T-helper 1 cell treated with Interleukin-12 subunit alpha and Interleukin-12 subunit beta and Interleukin-4 antibody, amounts not matched to agents 30 μg/mL and 1 μg/mL, for 36 hours (primary cell): ENCODE data around the gene SMARCC2.

Source experiments
- H3K27ac Mint-ChIP-seq: one replicate; pipeline ENCODE4 v1.8.0; 2021; ENCODE audit warnings: mild to moderate bottlenecking, mixed read lengths
- H3K27me3 Mint-ChIP-seq: one replicate; pipeline ENCODE4 v1.8.0; 2021; ENCODE audit warnings: low read depth, mixed read lengths
- H3K36me3 Mint-ChIP-seq: one replicate; pipeline ENCODE4 v1.8.0; 2021; ENCODE audit warnings: low read depth, mixed read lengths
- H3K4me1 Mint-ChIP-seq: one replicate; pipeline ENCODE4 v1.8.0; 2021; ENCODE audit warnings: low read depth, mixed read lengths
- H3K4me3 Mint-ChIP-seq: one replicate; pipeline ENCODE4 v1.8.0; 2021; ENCODE audit warnings: mild to moderate bottlenecking, moderate library complexity, mixed read lengths
- H3K9me3 Mint-ChIP-seq: one replicate; pipeline ENCODE4 v1.8.0; 2021; ENCODE audit warnings: mixed read lengths

The SMARCC2 gene

DNA sequence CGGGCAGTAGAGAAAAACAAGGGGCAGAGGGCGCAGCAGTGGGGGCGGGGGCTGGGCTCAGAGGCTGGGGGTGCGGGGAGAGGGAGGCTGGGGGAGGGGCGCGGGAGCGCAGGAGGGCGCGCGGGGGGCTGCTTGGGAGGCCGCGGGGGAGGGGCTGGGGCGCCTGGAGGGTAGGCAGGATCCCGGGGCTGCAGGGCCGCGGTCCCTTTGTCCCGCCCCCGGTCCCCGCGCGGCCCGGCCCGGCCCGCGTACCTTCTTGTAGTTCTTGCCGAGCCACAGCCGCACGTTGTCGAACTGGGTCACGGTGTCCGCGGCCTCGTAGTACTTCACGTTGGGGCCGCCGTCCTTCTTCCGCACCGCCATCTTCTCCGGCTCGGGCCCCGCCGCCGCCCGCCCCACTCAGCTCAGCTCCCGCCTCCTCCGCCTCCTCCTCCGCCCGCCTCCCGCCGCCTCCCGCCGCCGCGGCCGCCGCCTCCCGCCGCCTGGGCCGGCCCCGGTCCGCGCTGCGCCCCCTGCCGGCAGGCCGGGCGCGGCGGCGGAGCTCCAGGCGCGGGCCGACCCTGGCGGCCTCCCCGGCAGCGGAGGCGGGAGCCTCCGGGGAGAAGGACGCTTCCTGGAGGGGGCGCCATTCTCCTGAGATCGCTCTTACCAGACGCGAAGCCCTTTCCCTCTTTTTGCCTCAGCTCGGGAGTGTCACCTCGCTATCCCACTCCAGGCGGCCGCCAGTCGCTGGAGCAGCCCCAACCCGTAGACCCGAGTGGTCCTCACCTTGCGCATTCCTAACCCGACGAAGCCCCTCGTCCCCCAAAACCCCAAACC is at the start of gene SMARCC2:
Gene SMARCC2 (minus strand): TSS at position 385 of the 819 bp plus-strand sequence. CDS start 22 bp downstream, at position 363.
- peak within 1 kb of the TSS; percentile 98 for H3K4me3 Mint-ChIP-seq
- H3K27me3 Mint-ChIP-seq = no peaks in the 10 kb centered on the region
- no peaks in the 10 kb centered on the region for H3K9me3 Mint-ChIP-seq
- H3K4me1 Mint-ChIP-seq = peaks cover 46% of the 10 kb centered on the region
- peak within 1 kb of the TSS; percentile 99 for H3K27ac Mint-ChIP-seq
- H3K36me3 Mint-ChIP-seq = peaks cover 21% of the 10 kb centered on the region

- Mint-ChIP-seq H3K27ac (no peak overlapping the region), H3K4me1 (no peaks in the 10 kb centered on the region), H3K36me3 (peaks cover 14% of the 10 kb centered on the region), H3K4me3 (no peak overlapping the region), H3K27me3 (no peaks in the 10 kb centered on the region), H3K9me3 (no peaks in the 10 kb centered on the region)
Measured at GRCh38 chr12:56237552-56237951, 48.3 kb upstream of the SMARCC2 start.

DNA sequence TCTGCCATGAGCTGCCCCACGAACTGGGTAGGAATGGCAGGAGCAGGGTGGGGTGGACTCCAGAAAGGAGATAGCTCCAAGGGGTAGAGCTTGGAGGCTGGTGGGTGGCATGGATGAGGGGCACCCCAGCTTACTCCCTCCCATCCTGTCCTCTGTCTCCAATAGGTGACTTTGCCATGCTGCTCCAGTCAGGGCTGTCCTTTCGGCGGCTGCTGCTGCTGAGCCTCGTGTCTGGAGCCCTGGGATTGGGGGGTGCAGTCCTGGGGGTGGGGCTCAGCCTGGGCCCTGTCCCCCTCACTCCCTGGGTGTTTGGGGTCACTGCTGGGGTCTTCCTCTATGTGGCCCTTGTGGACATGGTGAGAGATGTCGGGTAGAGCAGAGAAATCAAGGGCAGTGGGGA is 47.7 kb upstream of the SMARCC2 start:
- Mint-ChIP-seq H3K36me3 (peaks cover 11% of the 10 kb centered on the region), H3K4me3 (no peak overlapping the region), H3K9me3 (no peaks in the 10 kb centered on the region), H3K27me3 (no peaks in the 10 kb centered on the region), H3K4me1 (no peaks in the 10 kb centered on the region), H3K27ac (no peak overlapping the region)

- H3K36me3 Mint-ChIP-seq = peaks cover 5% of the 10 kb centered on the region
- H3K4me3 Mint-ChIP-seq = no peak overlapping the region
- no peaks in the 10 kb centered on the region for H3K9me3 Mint-ChIP-seq
- no peaks in the 10 kb centered on the region for H3K4me1 Mint-ChIP-seq
- no peaks in the 10 kb centered on the region for H3K27me3 Mint-ChIP-seq
- H3K27ac Mint-ChIP-seq = no peak overlapping the region
Measured at GRCh38 chr12:56236091-56236490, 46.8 kb upstream of the SMARCC2 start.

DNA sequence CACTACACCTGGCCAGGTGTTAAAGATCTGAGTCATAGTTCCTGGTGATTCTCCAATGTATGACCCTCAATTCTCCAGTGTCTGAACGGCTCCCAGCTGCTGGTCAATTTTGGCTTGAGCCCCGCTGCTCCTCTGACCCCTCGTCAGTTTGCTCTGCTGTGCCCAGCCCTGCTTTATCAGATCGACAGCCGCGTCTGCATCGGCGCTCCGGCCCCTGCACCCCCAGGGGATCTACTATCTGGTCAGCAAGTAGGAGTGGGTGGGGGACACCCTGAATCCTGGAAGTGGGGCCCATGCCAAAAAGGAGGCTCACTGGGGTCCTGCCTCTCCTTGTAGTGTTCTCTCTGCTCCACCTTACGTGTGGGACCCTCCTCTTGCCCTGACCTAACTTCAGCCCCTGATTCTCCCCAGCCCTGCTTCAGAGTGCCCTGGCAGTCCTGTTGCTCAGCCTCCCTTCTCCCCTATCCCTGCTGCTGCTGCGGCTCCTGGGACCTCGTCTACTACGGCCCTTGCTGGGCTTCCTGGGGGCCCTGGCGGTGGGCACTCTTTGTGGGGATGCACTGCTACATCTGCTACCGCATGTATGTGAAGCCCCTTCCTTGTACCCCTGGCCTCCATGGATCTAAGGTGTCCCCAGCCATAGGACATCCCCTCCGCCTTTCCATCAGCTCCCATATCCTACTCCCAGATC is 45.6 kb upstream of the SMARCC2 start:
- Mint-ChIP-seq H3K27ac (no peak overlapping the region), H3K27me3 (no peaks in the 10 kb centered on the region), H3K4me1 (no peaks in the 10 kb centered on the region), H3K9me3 (no peaks in the 10 kb centered on the region), H3K36me3 (peaks cover 2% of the 10 kb centered on the region), H3K4me3 (no peak overlapping the region)

- H3K4me3 Mint-ChIP-seq = no peak overlapping the region
- peaks cover 1% of the 10 kb centered on the region for H3K4me1 Mint-ChIP-seq
- H3K27me3 Mint-ChIP-seq = no peaks in the 10 kb centered on the region
- H3K36me3 Mint-ChIP-seq = peaks cover 9% of the 10 kb centered on the region
- H3K27ac Mint-ChIP-seq = no peak overlapping the region
- no peaks in the 10 kb centered on the region for H3K9me3 Mint-ChIP-seq
Measured at GRCh38 chr12:56231184-56231582, 41.9 kb upstream of the SMARCC2 start.

DNA sequence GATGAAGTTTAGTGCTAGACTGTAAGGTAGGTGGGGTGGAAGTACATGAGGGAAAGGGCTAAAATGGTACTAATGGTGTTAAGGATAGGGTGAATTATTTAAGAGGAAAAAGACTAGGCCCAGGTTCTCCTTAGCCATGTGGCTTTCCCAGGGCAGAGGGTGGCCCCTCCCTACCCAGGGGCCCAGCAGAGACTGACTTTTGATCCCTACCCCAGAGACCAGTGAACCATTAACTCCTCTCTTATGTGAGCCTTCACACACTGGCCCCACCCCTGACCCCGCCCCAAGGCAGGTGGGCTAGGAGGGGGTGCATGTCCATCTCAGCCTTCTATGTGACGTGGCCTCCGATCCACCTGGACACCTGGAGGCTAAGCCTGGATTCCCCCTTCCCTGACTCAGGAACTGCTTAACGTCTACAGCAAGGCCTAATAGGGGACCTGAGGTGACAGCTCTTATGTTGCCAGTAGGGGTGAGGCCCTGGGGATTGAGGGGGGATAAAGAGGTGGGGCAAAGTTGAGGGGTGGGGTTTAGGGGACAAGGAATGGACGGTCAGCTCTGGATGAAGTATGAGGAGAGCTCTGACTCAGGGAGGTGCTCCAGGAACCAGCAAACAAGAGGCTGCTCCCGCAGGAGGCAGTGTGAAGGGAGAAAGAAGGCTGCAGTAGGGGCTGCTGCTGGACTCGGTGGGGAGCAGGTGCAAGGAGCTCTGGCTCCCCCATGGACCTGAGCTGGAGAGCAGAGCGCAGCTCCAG is 41.3 kb upstream of the SMARCC2 start:
- no peaks in the 10 kb centered on the region for H3K27me3 Mint-ChIP-seq
- peaks cover 2% of the 10 kb centered on the region for H3K4me1 Mint-ChIP-seq
- no peak overlapping the region for H3K27ac Mint-ChIP-seq
- H3K36me3 Mint-ChIP-seq = peaks cover 11% of the 10 kb centered on the region
- no peaks in the 10 kb centered on the region for H3K9me3 Mint-ChIP-seq
- no peak overlapping the region for H3K4me3 Mint-ChIP-seq

- Mint-ChIP-seq H3K4me1 (peaks cover 8% of the 10 kb centered on the region), H3K4me3 (no peak within 1 kb of the TSS), H3K27ac (no peak within 1 kb of the TSS), H3K9me3 (no peaks in the 10 kb centered on the region), H3K36me3 (peaks cover 13% of the 10 kb centered on the region), H3K27me3 (no peaks in the 10 kb centered on the region)
Measured at GRCh38 chr12:56229916-56230431, 40.7 kb upstream of the SMARCC2 start, which contains the start of gene SLC39A5. TSS of gene SLC39A5 (plus strand) at chr12:56230051. CDS start at chr12:56231275, 1,224 bp downstream.

- no peak overlapping the region for H3K4me3 Mint-ChIP-seq
- no peak overlapping the region for H3K27ac Mint-ChIP-seq
Measured at GRCh38 chr12:56229082-56229481, 39.8 kb upstream of the SMARCC2 start.

DNA sequence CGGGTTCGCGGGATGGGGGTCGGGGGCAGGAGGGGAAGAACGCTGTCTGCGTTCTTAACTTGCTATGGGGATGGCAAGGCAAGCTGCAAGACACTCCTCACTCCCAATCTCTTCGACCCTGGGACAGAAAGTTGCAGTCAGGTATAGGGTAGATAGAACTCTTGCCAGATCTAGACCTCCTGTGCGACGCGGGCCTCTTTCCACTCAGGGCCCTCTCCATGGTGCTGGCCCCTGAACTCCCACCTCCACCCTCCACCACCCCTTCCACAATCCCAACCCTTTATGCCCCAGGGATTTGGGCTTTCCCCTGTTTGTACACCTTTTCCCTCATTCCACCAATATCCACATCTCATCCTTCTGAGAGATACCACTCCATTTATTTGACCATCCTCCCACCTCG is 35.7 kb upstream of the SMARCC2 start:
- Mint-ChIP-seq H3K4me3 (peak overlapping the region; percentile 100), H3K36me3 (peaks cover 15% of the 10 kb centered on the region), H3K27ac (peak overlapping the region; percentile 80), H3K27me3 (no peaks in the 10 kb centered on the region), H3K9me3 (no peaks in the 10 kb centered on the region), H3K4me1 (peaks cover 44% of the 10 kb centered on the region)

More at GRCh38 chr12:56229082-56229481, 39.8 kb upstream of the SMARCC2 start:
- Mint-ChIP-seq H3K27me3 (no peaks in the 10 kb centered on the region), H3K4me1 (peaks cover 13% of the 10 kb centered on the region), H3K9me3 (no peaks in the 10 kb centered on the region), H3K36me3 (peaks cover 14% of the 10 kb centered on the region)

- Mint-ChIP-seq H3K4me1 (peaks cover 44% of the 10 kb centered on the region), H3K27me3 (no peaks in the 10 kb centered on the region), H3K9me3 (no peaks in the 10 kb centered on the region), H3K4me3 (peak within 1 kb of the TSS; percentile 100), H3K36me3 (peaks cover 13% of the 10 kb centered on the region), H3K27ac (peak within 1 kb of the TSS; percentile 80)
Measured at GRCh38 chr12:56224102-56224701, 34.9 kb upstream of the SMARCC2 start, which contains the start of gene NABP2. TSS of gene NABP2 (plus strand) at chr12:56224342. CDS start at chr12:56224857, 515 bp downstream.

GRCh38 chr12:56223571-56224101 is 34.4 kb upstream of the SMARCC2 start:
- Mint-ChIP-seq H3K4me1 (peaks cover 44% of the 10 kb centered on the region), H3K36me3 (peaks cover 13% of the 10 kb centered on the region), H3K27me3 (no peaks in the 10 kb centered on the region), H3K27ac (peak overlapping the region; percentile 80), H3K9me3 (no peaks in the 10 kb centered on the region), H3K4me3 (peak overlapping the region; percentile 100)

DNA sequence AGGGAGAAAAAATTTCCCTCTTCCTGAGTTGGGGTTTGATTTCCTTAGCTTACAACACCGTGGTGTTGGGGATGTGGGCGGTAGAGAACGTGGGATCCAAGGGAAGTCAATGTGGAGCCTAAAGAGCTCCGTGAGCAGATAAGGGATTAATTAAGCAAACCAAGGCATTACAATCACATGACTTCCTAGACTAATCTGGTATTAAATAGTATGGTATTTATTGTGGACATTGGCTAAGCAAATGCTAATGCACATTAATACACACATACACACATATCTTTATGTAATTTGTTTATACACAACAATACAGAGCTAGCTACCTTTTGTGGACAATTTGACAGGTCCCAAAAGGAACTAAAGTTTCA is 33.2 kb upstream of the SMARCC2 start:
- peak overlapping the region; percentile 100 for H3K4me3 Mint-ChIP-seq
- H3K27me3 Mint-ChIP-seq = no peaks in the 10 kb centered on the region
- H3K9me3 Mint-ChIP-seq = no peaks in the 10 kb centered on the region
- peaks cover 13% of the 10 kb centered on the region for H3K36me3 Mint-ChIP-seq
- peaks cover 44% of the 10 kb centered on the region for H3K4me1 Mint-ChIP-seq
- H3K27ac Mint-ChIP-seq = peak overlapping the region; percentile 96
